OCI-LY3 (cell line): ENCODE data around the gene GLYATL1.

Experiments
- H2AFZ ChIP-seq: fragments of 200-600, 300-600 bp; shearing (Covaris generic); 2 replicates; pipeline ENCODE4 v1.6.0; 2014; ENCODE audit warnings: antibody characterized with exemption, low read depth, low read length
- H3K27ac ChIP-seq: fragments of 200-600, 300-600 bp; sonication (generic); 2 replicates; pipeline ENCODE4 v1.5.1; 2014; ENCODE audit warnings: mild to moderate bottlenecking, low read length, moderate library complexity, mixed read lengths
- H3K27me3 ChIP-seq: fragments of 200-600, 300-600 bp; sonication (generic); 2 replicates; pipeline ENCODE4 v1.6.1; 2014; ENCODE audit warnings: low read depth, low read length, mixed read lengths
- H3K36me3 ChIP-seq: fragments of 200-600, 300-600 bp; sonication (generic); replicated peaks from 2 replicates; pipeline ENCODE3; 2014; ENCODE audit warnings: low read depth, low read length, mixed read lengths
- H3K4me1 ChIP-seq: fragments of 300-600, 200-600 bp; sonication (generic); 2 replicates; pipeline ENCODE4 v1.6.1; 2014; ENCODE audit warnings: low read length, mixed read lengths
- H3K4me2 ChIP-seq: fragments of 200-600, 300-600 bp; sonication (generic); 2 replicates; pipeline ENCODE4 v1.6.1; 2014; ENCODE audit warnings: low read length, mixed read lengths
- H3K4me3 ChIP-seq: fragments of 300-600, 200-600 bp; sonication (generic); 2 replicates; pipeline ENCODE4 v1.5.1; 2014; ENCODE audit warnings: antibody characterized with exemption, mild to moderate bottlenecking, low read length, moderate library complexity
- H3K79me2 ChIP-seq: fragments of 300-600, 200-600 bp; shearing (Covaris generic); 2 replicates; pipeline ENCODE4 v1.6.1; 2014; ENCODE audit warnings: mild to moderate bottlenecking, low read length, mixed read lengths
- H3K9ac ChIP-seq: fragments of 300-600, 200-600 bp; shearing (Covaris generic); 2 replicates; pipeline ENCODE4 v1.6.0; 2014; ENCODE audit warnings: mild to moderate bottlenecking, low read length, moderate library complexity
- H3K9me3 ChIP-seq: fragments of 200-600, 300-600 bp; shearing (Covaris generic); 2 replicates; pipeline ENCODE4 v1.6.1; 2014; ENCODE audit warnings: low read length, mixed read lengths; ENCODE audit not compliant: insufficient read depth
- H4K20me1 ChIP-seq: fragments of 200-600, 300-600 bp; sonication (generic); 2 replicates; pipeline ENCODE4 v1.6.1; 2016; ENCODE audit warnings: low read length, mixed read lengths; ENCODE audit not compliant: insufficient read depth
- EZH2phosphoT487 ChIP-seq: fragments of 200-600 bp; shearing (Covaris generic); IDR thresholded peaks from 2 replicates; pipeline ENCODE4 v1.6.1; 2018; ENCODE audit warnings: antibody characterized with exemption, mixed run types, low read depth
- TF ChIP-seq, protein P1 (sequence below): fragments of 200-600, 300-600 bp; sonication (generic); IDR thresholded peaks from 2 replicates; pipeline ENCODE4 v1.5.1; 2014; ENCODE audit warnings: antibody characterized with exemption, low read length, low read depth

GLYATL1 gene

DNA sequence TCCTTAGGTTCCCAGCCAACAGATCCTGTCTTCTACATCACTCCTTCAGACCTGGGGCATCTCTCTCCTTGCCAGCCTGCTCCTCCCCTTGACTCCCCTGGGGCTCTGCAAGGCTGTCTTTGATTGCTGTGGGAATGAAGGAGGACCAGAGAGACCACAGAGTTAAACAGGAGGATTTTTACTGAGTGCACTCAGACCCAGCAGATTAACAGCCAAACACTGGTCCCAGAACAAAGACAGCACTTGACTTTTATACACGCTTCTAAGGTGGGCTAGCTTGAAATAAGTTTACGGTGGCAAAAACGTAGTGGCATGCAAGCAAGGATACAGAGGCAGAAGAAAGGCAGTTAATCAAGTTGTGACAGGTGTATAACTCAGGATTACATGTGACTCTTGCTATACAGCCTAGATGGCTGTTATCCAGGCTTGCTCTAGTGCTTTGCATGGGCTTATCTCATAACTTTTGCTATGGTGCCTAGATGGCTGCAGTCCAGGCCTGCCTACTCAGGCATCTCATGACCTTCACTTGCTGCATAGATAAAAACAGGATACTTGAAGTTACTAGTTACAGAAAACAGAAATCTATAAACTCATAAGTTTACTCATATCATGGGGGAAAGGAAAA is 22.0 kb upstream of the GLYATL1 start:
- Histone ChIP-seq H3K79me2 (no peaks in the 10 kb centered on the region), H2AFZ (no peak overlapping the region), H3K4me3 (no peak overlapping the region), H3K9me3 (no peaks in the 10 kb centered on the region), H3K4me1 (peaks cover 7% of the 10 kb centered on the region; the same call in 1 of the 2 replicates), H3K9ac (no peak overlapping the region), H4K20me1 (no peaks in the 10 kb centered on the region), H3K27me3 (peaks cover 11% of the 10 kb centered on the region; the same call in 1 of the 2 replicates), H3K4me2 (no peak overlapping the region), H3K27ac (no peak overlapping the region), H3K36me3 (no peaks in the 10 kb centered on the region)
- TF ChIP-seq, protein P1, sequence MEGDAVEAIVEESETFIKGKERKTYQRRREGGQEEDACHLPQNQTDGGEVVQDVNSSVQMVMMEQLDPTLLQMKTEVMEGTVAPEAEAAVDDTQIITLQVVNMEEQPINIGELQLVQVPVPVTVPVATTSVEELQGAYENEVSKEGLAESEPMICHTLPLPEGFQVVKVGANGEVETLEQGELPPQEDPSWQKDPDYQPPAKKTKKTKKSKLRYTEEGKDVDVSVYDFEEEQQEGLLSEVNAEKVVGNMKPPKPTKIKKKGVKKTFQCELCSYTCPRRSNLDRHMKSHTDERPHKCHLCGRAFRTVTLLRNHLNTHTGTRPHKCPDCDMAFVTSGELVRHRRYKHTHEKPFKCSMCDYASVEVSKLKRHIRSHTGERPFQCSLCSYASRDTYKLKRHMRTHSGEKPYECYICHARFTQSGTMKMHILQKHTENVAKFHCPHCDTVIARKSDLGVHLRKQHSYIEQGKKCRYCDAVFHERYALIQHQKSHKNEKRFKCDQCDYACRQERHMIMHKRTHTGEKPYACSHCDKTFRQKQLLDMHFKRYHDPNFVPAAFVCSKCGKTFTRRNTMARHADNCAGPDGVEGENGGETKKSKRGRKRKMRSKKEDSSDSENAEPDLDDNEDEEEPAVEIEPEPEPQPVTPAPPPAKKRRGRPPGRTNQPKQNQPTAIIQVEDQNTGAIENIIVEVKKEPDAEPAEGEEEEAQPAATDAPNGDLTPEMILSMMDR = no peak
- TF ChIP-seq EZH2phosphoT487 = no peak

DNA sequence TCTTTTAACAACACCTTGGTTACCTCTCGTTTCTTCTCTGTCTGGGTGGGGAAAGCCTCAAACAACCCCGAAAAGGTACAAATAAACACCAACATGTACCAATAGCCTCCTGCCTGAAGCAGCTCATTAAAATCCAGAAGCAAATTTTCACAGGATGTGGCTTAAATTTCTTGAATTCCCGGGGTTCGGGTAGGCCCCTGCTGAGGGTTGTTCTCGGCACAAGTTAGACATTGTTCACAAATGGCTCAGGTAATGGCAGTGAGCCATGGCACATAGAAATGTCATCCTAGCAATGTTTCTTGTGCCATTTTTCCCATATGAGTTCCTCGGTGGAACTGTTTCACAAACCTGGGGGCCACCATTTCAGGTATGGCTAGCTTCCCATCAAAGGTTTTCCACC is 19.7 kb upstream of the GLYATL1 start:
- H3K36me3 ChIP-seq = no peaks in the 10 kb centered on the region
- H3K4me3 ChIP-seq = no peak overlapping the region
- TF ChIP-seq EZH2phosphoT487 = no peak
- TF ChIP-seq, protein P1 = no peak
- no peaks in the 10 kb centered on the region for H4K20me1 ChIP-seq
- no peaks in the 10 kb centered on the region for H3K9me3 ChIP-seq
- H3K9ac ChIP-seq = no peak overlapping the region
- H3K27ac ChIP-seq = no peak overlapping the region
- no peaks in the 10 kb centered on the region for H3K79me2 ChIP-seq
- no peak overlapping the region for H3K4me2 ChIP-seq
- H3K4me1 ChIP-seq = peaks cover 14% of the 10 kb centered on the region
- peaks cover 11% of the 10 kb centered on the region; the same call in 1 of the 2 replicates for H3K27me3 ChIP-seq
- no peak overlapping the region for H2AFZ ChIP-seq

DNA sequence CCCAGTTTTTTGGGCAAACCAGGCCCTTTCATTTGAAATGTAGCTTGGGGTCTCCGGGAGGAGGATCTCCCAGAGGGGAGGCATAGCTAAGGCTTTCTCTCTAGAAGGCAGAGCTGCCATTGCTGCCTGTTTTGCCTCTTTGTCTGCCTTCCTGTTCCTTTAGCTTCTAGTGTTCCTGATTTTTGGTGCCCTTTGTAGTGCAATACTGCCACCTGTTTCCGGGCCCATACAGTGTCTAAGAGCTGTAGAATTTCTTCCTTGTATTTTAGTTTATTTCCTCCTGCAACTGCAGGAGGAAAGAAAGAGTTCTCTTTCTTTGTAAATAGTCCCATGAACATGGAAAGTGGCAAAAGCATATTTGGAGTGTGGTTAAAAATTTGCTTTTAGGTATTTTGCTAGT is 19.3 kb upstream of the GLYATL1 start:
- Histone ChIP-seq H3K9me3 (no peaks in the 10 kb centered on the region), H3K36me3 (no peaks in the 10 kb centered on the region), H3K4me1 (peaks cover 14% of the 10 kb centered on the region), H3K79me2 (no peaks in the 10 kb centered on the region), H2AFZ (no peak overlapping the region), H3K4me3 (no peak overlapping the region), H3K4me2 (no peak overlapping the region), H3K9ac (no peak overlapping the region), H4K20me1 (no peaks in the 10 kb centered on the region), H3K27ac (no peak overlapping the region), H3K27me3 (peaks cover 11% of the 10 kb centered on the region; the same call in 1 of the 2 replicates)
- TF ChIP-seq EZH2phosphoT487 = no peak
- TF ChIP-seq, protein P1 = peak; percentile 18; the same call in 1 of the 2 replicates

DNA sequence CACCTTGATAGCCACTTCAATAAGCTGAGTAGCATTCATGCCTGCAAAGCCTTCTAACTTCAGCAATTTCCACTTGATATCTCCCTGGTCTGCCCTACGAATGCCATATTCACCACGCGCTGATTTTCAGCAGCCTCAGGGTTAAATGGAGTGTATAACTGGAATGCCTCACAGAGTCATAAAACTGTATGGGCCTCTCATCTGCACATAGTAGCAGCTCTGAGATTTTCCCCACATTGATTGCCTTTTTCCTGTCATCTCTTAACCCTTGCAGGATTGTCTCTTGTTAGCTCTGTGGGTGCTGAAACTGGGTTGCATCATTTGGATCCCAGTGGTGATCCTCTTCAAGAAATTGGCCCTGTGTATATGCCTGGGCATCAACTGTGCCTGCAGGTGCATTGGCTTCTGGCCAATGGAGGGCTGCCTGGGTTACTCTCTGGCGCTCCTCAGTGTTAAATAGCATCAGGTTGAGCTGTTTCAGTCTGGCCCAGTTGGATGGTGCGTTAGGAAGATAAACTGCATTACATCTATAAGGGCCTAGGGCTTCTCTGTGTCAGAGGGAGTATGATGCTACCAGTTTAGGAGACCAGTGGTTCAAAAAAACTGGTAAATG is 17.4 kb upstream of the GLYATL1 start:
- Histone ChIP-seq H3K4me1 (peaks cover 7% of the 10 kb centered on the region), H3K9ac (no peak overlapping the region), H3K4me2 (no peak overlapping the region), H3K4me3 (no peak overlapping the region), H3K79me2 (no peaks in the 10 kb centered on the region), H4K20me1 (no peaks in the 10 kb centered on the region), H3K27ac (no peak overlapping the region), H2AFZ (no peak overlapping the region), H3K36me3 (no peaks in the 10 kb centered on the region), H3K27me3 (peaks cover 4% of the 10 kb centered on the region; the same call in 1 of the 2 replicates), H3K9me3 (no peaks in the 10 kb centered on the region)
- no peak for TF ChIP-seq EZH2phosphoT487
- TF ChIP-seq, protein P1 = no peak
